Articular chondrocyte of knee joint (primary cell): ENCODE data around the gene PCCB. TPM values are rescaled to one million over a fixed set of nuclear protein-coding genes. Genes with fewer than 3 reads are reported as not detected.

Experiments used
- total RNA-seq: library from RNA; depleted of rRNA; stranded (reverse); fragments of >200 nt; gene quantifications from 2 replicates; pipeline ENCODE4 v1.2.3, GENCODE V29; 2012

Gene PCCB
- 37.3 and 60.5 TPM in 2 replicates for total RNA-seq

DNA sequence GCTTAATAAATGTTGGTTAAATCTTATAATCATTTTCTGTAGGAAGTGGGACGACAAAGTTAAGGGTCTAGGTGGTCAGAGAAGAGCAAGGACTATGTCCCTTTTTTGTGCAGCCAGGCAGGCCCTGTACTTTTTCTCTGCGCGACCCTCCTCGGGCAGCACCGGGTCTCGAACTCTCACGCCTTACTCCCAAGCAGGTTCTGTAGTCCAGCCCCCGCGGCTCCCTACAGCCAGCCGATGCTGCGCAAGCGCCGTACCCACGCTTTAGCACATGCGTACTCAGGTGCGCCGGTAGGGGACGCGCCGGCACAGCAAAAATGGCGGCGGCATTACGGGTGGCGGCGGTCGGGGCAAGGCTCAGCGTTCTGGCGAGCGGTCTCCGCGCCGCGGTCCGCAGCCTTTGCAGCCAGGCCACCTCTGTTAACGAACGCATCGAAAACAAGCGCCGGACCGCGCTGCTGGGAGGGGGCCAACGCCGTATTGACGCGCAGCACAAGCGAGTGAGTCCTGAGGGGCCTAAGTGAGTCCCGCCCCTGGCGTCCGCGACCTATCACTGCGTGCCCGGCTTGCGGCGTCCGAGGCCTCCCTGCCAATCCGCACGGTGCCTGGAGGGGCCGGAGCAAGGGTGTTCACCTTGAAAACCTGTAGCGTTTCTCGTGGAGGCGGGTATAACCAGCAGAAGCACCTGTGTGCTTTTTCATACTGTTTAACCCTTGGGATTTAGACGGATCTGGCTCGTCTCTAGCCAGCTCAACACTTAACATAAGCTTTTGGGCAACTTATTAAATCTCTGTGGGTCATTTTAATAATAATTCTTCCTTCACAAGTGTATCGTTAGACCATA is at the start of gene PCCB:
Gene PCCB (plus strand): TSS at position 282 of the 844 bp plus-strand sequence. CDS start 36 bp downstream, at position 318.

Other genes starting within 250 kb of the PCCB start
- 21.0 and 27.9 TPM in 2 replicates for gene MSL2, start 54.0 kb upstream of the PCCB start, total RNA-seq